Calu3 (cell line): Measurements from ENCODE around the gene BCAT1. TPM values are rescaled to one million over a fixed set of nuclear protein-coding genes. Genes with fewer than 3 reads are reported as not detected.

ENCODE experiments used
- BruUV-seq: library from RNA; stranded (reverse); fragments of 400-500 nt; replicated peaks from 2 replicates; lab custom pipeline; 2021; lab: Mats Ljungman, UMichigan
- CTCF ChIA-PET: fragments of 300-600 bp; sonication (Branson Sonifier 250); formaldehyde crosslinking; loops from one replicate; lab custom pipeline; 2022; ENCODE audit warnings: antibody characterized with exemption; lab: Charles Lee
- DNase-seq: peaks from one replicate; pipeline ENCODE4 v3.0.0; 2022
- H3K27ac Mint-ChIP-seq: one replicate; pipeline ENCODE4 v1.8.0; 2022; ENCODE audit warnings: mixed read lengths; ENCODE audit not compliant: unreplicated experiment
- H3K27me3 Mint-ChIP-seq: one replicate; pipeline ENCODE4 v1.8.0; 2022; ENCODE audit warnings: mixed read lengths; ENCODE audit not compliant: unreplicated experiment
- H3K36me3 Mint-ChIP-seq: one replicate; pipeline ENCODE4 v1.8.0; 2022; ENCODE audit warnings: mild to moderate bottlenecking, moderate library complexity, mixed read lengths; ENCODE audit not compliant: insufficient read depth, unreplicated experiment
- H3K4me1 Mint-ChIP-seq: one replicate; pipeline ENCODE4 v1.8.0; 2022; ENCODE audit warnings: mild to moderate bottlenecking, low read depth, mixed read lengths; ENCODE audit not compliant: unreplicated experiment
- H3K4me3 Mint-ChIP-seq: one replicate; pipeline ENCODE4 v1.8.0; 2022; ENCODE audit warnings: mild to moderate bottlenecking, low read depth, moderate library complexity, mixed read lengths; ENCODE audit not compliant: unreplicated experiment
- H3K9me3 Mint-ChIP-seq: one replicate; pipeline ENCODE4 v1.8.0; 2022; ENCODE audit warnings: low read depth, mixed read lengths; ENCODE audit not compliant: unreplicated experiment
- CTCF ChIP-seq: fragments of 200-600 bp; IDR thresholded peaks from one replicate; pipeline ENCODE4 v1.8.0; 2022; ENCODE audit warnings: antibody characterized with exemption; ENCODE audit not compliant: unreplicated experiment
- intact Hi-C: fragments of 100-400 bp; cut with micrococcal nuclease; formaldehyde crosslinking; loops from one replicate; pipeline ENCODE4 v1.10.0; 2022; ENCODE audit not compliant: unreplicated experiment
- total RNA-seq: library from RNA; stranded (reverse); gene quantifications from 2 replicates; pipeline ENCODE4 v1.2.3, GENCODE V29; 2022

Gene BCAT1
- total RNA-seq, 1 experiment from 2014 or later: 4.0 TPM

DNA sequence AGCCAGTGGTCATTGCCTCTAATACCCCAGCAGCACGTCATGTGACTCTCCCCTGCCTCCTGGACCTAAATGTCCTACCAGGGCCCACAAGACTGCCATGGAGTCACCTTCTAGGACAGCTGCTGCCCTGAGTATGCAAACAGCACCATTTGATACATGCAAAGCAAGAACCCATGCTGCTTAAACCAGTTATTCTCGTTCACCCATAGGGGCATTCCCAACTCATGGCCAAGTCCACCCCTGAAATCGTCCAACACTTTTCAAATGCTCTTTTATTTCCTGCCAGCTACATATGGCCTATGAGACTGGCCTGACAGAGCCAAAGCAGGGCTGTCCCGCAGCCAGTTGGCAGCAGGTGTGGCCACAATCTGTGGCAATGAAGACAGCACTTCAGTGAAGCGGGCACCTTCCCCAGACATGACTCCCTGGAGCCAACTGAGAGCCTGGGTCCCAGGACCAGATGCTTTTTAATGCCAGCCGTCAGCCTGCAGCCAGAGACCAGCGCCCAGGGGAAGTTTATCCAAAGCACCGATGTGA, 99.9 kb downstream of the BCAT1 start:
- intact Hi-C loops: no loop called here
- Mint-ChIP-seq H3K9me3 (no peaks in the 10 kb centered on the region), H3K4me1 (no peaks in the 10 kb centered on the region), H3K4me3 (no peak overlapping the region), H3K27me3 (peaks cover 12% of the 10 kb centered on the region), H3K36me3 (no peaks in the 10 kb centered on the region), H3K27ac (no peak overlapping the region)
- CTCF ChIA-PET: no interaction called here
- no peak for TF ChIP-seq CTCF
- DNase-seq: no peak
- no TSS peak for BruUV-seq

- Mint-ChIP-seq H3K4me1 (no peaks in the 10 kb centered on the region), H3K36me3 (no peaks in the 10 kb centered on the region), H3K9me3 (no peaks in the 10 kb centered on the region), H3K27me3 (peaks cover 12% of the 10 kb centered on the region), H3K4me3 (no peak overlapping the region), H3K27ac (no peak overlapping the region)
- intact Hi-C loops: no loop called here
- DNase-seq: no peak
- BruUV-seq: no TSS peak
- CTCF ChIA-PET: no interaction called here
- TF ChIP-seq CTCF: no peak
Observed at GRCh38 chr12:24846689-24847088, 102.2 kb downstream of the BCAT1 start.

GRCh38 chr12:24845615-24846014, 103.3 kb downstream of the BCAT1 start:
- Mint-ChIP-seq H3K27ac (no peak overlapping the region), H3K27me3 (peaks cover 8% of the 10 kb centered on the region), H3K4me3 (no peak overlapping the region), H3K9me3 (no peaks in the 10 kb centered on the region), H3K4me1 (no peaks in the 10 kb centered on the region), H3K36me3 (no peaks in the 10 kb centered on the region)
- CTCF ChIA-PET: interaction anchor here (0.5 to 0.8 kb wide), 2 partner anchors 8 to 110 kb away, joined by 3 read pairs; no protein-coding TSS in a partner anchor
- no peak for TF ChIP-seq CTCF
- no TSS peak for BruUV-seq
- intact Hi-C loops: no loop called here
- DNase-seq: no peak

DNA sequence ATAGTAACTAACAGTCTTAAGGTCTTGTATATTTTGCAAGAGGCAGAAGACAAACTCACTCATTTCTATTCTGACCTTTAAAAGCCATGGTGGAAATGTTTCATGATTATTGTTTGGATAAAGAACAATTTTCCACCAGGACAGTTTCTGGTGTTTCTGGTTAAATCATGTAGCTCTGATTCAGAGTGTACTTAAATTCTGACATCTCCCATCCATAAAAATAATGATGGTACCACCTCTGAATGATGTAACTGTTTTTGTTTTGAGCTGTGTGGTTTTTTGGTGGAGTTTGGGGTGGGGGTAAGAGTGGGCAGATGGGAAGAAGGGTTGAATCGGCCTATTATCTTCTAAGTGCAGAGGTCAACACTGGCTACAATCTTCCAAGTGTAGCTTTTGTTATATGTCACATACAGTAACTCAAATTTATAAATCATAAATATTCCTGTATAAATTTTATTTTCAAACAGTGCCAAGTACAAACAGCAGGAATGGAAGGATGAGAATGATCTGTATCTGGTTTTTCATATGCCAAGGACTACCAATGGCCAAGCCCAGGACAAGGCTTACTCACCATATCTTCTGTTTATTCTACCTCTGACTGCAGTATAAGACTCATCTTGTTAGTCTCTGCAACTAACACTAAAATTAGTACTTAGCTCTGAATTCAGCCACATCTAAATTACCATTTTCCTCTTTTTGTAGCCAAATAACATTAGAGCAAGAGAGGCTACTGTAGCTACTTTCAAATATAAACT, 108.7 kb downstream of the BCAT1 start:
- H3K4me1 Mint-ChIP-seq: no peaks in the 10 kb centered on the region
- H3K4me3 Mint-ChIP-seq: no peak overlapping the region
- no peak for TF ChIP-seq CTCF
- no TSS peak for BruUV-seq
- CTCF ChIA-PET: no interaction called here
- intact Hi-C loops: no loop called here
- H3K27me3 Mint-ChIP-seq: no peaks in the 10 kb centered on the region
- DNase-seq: no peak
- H3K36me3 Mint-ChIP-seq: no peaks in the 10 kb centered on the region
- H3K9me3 Mint-ChIP-seq: no peaks in the 10 kb centered on the region
- H3K27ac Mint-ChIP-seq: no peak overlapping the region
